CD4-positive, alpha-beta T cell treated with Interleukin-21 for 1 hour (primary cell): Measurements from ENCODE around the gene TRPV2.
"Not testable (repeated sequence)": the region's sequence is repeated elsewhere in the genome, so short reads cannot be mapped to it uniquely, and the experiment has no call there.

Experiments used
- DNase-seq: peaks from one replicate; pipeline ENCODE4 v3.0.0-alpha.2; 2020

Gene TRPV2

GRCh38 chr17:16415031-16415924, at the start of gene TRPV2:
Gene TRPV2, plus strand, starts transcription at chr17:16415571. Its CDS starts 2,098 bp downstream, at chr17:16417669.
- peak; percentile 58 for DNase-seq

GRCh38 chr17:16371742-16372141, 43.6 kb upstream of the TRPV2 start:
- DNase-seq = no peak

- no peak for DNase-seq
Observed at GRCh38 chr17:16374146-16374938, 41.0 kb upstream of the TRPV2 start.

- DNase-seq = no peak
Observed at GRCh38 chr17:16377941-16378341, 37.4 kb upstream of the TRPV2 start.

- DNase-seq = no peak
Observed at GRCh38 chr17:16378636-16379282, 36.6 kb upstream of the TRPV2 start.

- no peak for DNase-seq
Observed at GRCh38 chr17:16379654-16380053, 35.7 kb upstream of the TRPV2 start.

- DNase-seq = peak; percentile 98
Observed at GRCh38 chr17:16380640-16381495, 34.5 kb upstream of the TRPV2 start, which contains the start of gene UBB. Gene UBB, plus strand, starts transcription at chr17:16381091. Its CDS starts 817 bp downstream, at chr17:16381908.

GRCh38 chr17:16381496-16381820, 33.9 kb upstream of the TRPV2 start:
- no peak for DNase-seq

- DNase-seq = peak; percentile 2
Observed at GRCh38 chr17:16383216-16383615, 32.2 kb upstream of the TRPV2 start.

- DNase-seq = peak; percentile 9
Observed at GRCh38 chr17:16383772-16384287, 31.5 kb upstream of the TRPV2 start.

- no peak for DNase-seq
Observed at GRCh38 chr17:16384557-16384956, 30.8 kb upstream of the TRPV2 start.

GRCh38 chr17:16386126-16386507, 29.3 kb upstream of the TRPV2 start:
- not testable (repeated sequence) for DNase-seq

GRCh38 chr17:16391451-16391850, 23.9 kb upstream of the TRPV2 start:
- DNase-seq = no peak

GRCh38 chr17:16392491-16392890, 22.9 kb upstream of the TRPV2 start:
- not testable (repeated sequence) for DNase-seq

GRCh38 chr17:16395887-16396286, 19.5 kb upstream of the TRPV2 start:
- DNase-seq = not testable (repeated sequence)

- not testable (repeated sequence) for DNase-seq
Observed at GRCh38 chr17:16396693-16397092, 18.7 kb upstream of the TRPV2 start.

GRCh38 chr17:16398270-16399267, 16.8 kb upstream of the TRPV2 start:
- no peak for DNase-seq

GRCh38 chr17:16403847-16404246, 11.5 kb upstream of the TRPV2 start:
- DNase-seq = not testable (repeated sequence)

- no peak for DNase-seq
Observed at GRCh38 chr17:16406742-16407674, 8.4 kb upstream of the TRPV2 start.
